GM12892 (cell line): ENCODE results near the gene HES4.
"Not testable (repeated sequence)": the region's sequence is repeated elsewhere in the genome, so short reads cannot be mapped to it uniquely, and the experiment has no call there.

ENCODE experiments used
- POLR2A ChIP-seq: IDR thresholded peaks from 2 replicates; pipeline ENCODE4 v1.6.1; 2011; ENCODE audit warnings: low read depth, low read length, control low read depth
- TAF1 ChIP-seq: IDR thresholded peaks from 2 replicates; pipeline ENCODE4 v1.6.1; 2011; ENCODE audit warnings: low read depth, mild to moderate bottlenecking, control low read depth, low read length, borderline replicate concordance

GRCh38 chr1:976791-977190 lies 23.1 kb downstream of the HES4 start:
- not testable (repeated sequence) for TF ChIP-seq POLR2A, TAF1
